ENCODE results near the gene GRK6. TPM values are rescaled to one million over a fixed set of nuclear protein-coding genes. Genes with fewer than 3 reads are reported as not detected.

GRK6 gene
- total RNA-seq, 2 donors from 2014 or later = 28.6 to 32.4 TPM

DNA sequence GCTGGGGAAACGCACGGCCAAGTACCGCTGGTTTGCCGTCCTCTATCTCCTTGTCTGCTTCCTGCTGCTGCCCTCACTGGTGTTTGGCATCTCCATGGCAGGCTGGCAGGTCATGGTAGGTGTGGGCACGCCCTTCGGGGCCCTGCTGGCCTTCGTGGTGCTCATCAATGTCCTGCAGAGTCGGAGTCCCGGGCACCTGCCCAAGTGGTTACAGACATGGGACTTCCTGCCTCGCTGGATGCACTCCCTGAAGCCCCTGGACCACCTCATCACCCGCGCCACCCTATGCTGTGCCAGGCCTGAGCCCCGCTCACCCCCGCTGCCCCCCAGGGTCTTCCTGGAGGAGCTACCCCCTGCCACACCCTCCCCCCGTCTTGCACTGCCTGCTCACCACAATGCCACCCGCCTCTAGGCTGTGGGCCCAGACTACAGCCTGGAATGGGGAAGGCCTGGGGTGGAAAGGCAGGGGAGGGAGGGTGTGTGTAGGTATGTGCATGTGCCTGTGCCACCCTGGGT, 28.5 kb upstream of the GRK6 start:
- TF ChIP-seq POLR2AphosphoS5 (IDR thresholded peaks at IDR 0.05) (no peak), POLR2A (IDR thresholded peaks at IDR 0.05) (no peak)
- TF ChIP-seq, protein P1, sequence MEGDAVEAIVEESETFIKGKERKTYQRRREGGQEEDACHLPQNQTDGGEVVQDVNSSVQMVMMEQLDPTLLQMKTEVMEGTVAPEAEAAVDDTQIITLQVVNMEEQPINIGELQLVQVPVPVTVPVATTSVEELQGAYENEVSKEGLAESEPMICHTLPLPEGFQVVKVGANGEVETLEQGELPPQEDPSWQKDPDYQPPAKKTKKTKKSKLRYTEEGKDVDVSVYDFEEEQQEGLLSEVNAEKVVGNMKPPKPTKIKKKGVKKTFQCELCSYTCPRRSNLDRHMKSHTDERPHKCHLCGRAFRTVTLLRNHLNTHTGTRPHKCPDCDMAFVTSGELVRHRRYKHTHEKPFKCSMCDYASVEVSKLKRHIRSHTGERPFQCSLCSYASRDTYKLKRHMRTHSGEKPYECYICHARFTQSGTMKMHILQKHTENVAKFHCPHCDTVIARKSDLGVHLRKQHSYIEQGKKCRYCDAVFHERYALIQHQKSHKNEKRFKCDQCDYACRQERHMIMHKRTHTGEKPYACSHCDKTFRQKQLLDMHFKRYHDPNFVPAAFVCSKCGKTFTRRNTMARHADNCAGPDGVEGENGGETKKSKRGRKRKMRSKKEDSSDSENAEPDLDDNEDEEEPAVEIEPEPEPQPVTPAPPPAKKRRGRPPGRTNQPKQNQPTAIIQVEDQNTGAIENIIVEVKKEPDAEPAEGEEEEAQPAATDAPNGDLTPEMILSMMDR (IDR thresholded peaks at IDR 0.05) = no peak
- Histone ChIP-seq H3K4me1 (replicated peaks) (peaks cover 6% of the 10 kb centered on the region), H3K9me3 (no peaks in the 10 kb centered on the region), H3K27ac (no peak overlapping the region), H3K4me3 (no peak overlapping the region), H3K27me3 (replicated peaks; ENCODE audit: insufficient read depth) (no peaks in the 10 kb centered on the region), H3K36me3 (no peaks in the 10 kb centered on the region)
- intact Hi-C loops (cut with DNase I) = no loop called here
- DNase-seq (ENCODE audit: low spot score) = no peak
- 92% methylated on average over 16 of the region's 16 CpGs for WGBS

DNA sequence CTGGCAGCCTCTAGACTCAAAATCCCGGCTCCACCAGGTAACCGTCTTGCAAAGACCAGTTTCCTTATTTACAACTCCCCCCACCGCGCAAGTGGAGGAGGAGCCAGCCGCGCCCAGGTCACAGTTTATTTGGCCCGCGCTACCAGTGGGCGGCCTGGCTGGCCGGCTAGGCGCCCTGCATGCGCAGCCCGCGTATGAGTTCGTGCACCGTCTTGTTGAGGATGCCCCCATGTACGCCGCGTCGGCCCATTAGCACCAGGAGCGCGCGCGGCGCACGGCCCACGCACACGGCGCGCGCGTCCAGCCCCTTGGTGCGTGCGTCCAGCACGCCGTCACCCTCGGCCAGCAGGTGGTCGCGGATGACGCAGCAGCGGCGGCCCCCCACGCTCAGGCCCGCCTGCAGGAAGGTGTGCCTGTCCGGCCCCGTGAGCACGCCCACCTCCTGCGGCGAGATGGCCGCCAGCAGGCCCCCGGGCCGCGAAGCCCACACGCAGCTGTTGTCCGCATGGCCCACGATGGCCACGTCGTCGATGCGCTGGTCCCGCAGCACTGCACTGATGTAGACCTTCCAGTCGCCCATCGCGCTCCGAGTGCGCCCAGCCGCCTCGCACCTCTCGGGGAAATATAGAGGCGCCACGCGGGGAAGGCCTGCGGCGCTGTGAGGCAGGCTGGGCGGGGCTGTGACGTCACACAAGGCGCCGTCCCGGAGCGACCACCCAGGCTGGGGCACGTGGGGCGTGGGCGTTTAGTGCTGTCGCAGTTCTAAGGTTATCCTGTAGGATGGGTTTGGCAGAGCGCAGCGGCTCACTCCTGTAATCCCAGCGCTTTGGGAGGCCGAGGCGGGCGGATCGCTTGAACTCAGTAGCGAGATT, 26.2 kb upstream of the GRK6 start, which contains the start of gene PFN3:
PFN3 (minus strand) TSS at position 665 of the 872 bp plus-strand sequence; CDS start at position 580, 85 bp downstream.
- H3K27me3 ChIP-seq (replicated peaks; ENCODE audit: insufficient read depth) = no peaks in the 10 kb centered on the region
- no peak within 1 kb of the TSS for H3K4me3 ChIP-seq
- no peak for TF ChIP-seq POLR2A (IDR thresholded peaks at IDR 0.05)
- no peak for TF ChIP-seq POLR2AphosphoS5 (IDR thresholded peaks at IDR 0.05)
- TF ChIP-seq, protein P1 (IDR thresholded peaks at IDR 0.05) = no peak
- WGBS = 18% methylated on average over 71 of the region's 92 CpGs
- peaks cover 21% of the 10 kb centered on the region for H3K4me1 ChIP-seq (replicated peaks)
- DNase-seq (ENCODE audit: low spot score) = no peak
- intact Hi-C loops (cut with DNase I) = no loop called here
- no peaks in the 10 kb centered on the region for H3K36me3 ChIP-seq
- H3K27ac ChIP-seq = no peak within 1 kb of the TSS
- H3K9me3 ChIP-seq = no peaks in the 10 kb centered on the region

DNA sequence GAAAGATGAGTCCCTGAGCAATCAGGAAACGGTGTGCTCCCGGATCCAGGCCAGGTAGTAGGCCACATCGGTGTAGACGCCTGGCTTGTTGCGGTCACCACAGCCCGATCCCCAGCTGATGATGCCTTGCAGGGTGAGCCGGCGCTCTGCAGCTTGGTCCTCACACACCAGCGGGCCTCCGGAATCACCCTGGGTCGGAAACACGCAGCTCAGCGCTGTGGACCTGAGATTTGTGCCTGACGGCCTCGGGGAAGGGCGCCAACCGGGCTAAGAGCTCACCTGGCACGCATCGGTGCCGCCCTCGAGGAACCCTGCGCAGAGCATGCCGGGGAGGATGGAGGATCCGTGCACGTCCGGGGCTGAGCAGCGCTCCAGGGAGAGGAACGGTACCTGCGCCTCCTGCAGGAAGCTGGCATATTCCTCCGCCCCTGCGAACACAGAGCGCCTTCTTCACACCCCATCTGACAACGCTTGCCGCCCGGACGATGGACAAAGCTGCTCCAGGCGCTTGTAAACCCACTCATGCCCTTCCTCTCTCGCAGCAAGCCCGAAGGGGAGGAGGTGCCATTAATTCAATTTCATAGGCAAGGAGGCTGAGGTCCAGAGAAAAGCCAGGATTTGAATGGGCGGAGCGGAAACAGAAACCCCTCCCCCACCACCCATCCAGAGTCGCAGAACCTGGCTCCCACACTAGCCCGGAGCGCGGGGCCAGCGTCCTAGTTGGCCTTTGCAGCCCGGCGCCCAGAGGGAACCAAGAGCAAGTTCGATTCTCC, 24.0 kb upstream of the GRK6 start:
- DNase-seq (ENCODE audit: low spot score) = peak; percentile 77
- no peaks in the 10 kb centered on the region for H3K27me3 ChIP-seq (replicated peaks; ENCODE audit: insufficient read depth)
- H3K4me3 ChIP-seq = peak overlapping the region in 1 of 2 donors; percentile 10
- no peaks in the 10 kb centered on the region for H3K36me3 ChIP-seq
- peak overlapping the region; percentile 4 to 7 for H3K27ac ChIP-seq
- intact Hi-C loops (cut with DNase I) = no loop called here
- no peaks in the 10 kb centered on the region for H3K9me3 ChIP-seq
- peaks cover 21% of the 10 kb centered on the region for H3K4me1 ChIP-seq (replicated peaks)
- 14% methylated on average over 37 of the region's 49 CpGs for WGBS
- TF ChIP-seq POLR2AphosphoS5 (IDR thresholded peaks at IDR 0.05) = peak; percentile 48
- no peak for TF ChIP-seq POLR2A (IDR thresholded peaks at IDR 0.05)
- TF ChIP-seq, protein P1 (IDR thresholded peaks at IDR 0.05) = peak in 3 of 4 experiments; percentile 39 to 68 (median 68)

DNA sequence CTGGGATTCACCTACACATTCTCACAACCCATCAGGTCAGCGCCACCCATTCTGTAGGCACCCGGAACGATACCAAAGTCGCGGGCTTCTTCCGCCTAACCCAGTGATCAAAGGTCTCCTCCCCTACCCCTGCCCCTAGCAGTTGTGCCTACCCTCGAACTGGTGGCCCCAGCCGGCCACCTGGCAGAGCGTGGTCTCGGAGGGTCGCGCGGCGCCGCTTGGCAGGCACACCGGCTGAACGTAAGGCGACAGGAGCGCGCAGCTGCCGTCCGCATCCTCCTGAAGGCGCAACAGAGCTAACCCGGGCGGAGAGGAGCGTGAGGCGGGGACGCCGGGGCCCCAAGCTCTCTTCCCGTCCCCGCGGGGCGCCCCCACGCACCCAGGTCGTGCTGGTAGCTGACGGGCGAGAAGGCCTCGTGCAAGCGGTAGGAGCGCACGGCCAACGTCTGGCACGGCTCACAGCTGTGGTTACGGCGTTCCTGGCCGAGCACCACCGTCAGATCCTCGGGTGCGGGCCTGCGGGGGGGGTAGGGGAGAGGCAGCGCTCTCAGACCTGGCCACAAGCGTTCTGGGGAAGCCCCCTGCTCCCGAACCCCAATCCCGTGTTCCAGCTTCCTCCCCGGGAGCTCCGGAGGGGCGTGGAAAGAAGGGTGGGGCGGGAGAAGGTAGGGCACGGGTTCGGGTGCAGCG, 23.2 kb upstream of the GRK6 start:
- Histone ChIP-seq H3K36me3 (no peaks in the 10 kb centered on the region), H3K27ac (peak overlapping the region; percentile 4 to 7), H3K4me3 (peak overlapping the region; percentile 34 to 45), H3K27me3 (replicated peaks; ENCODE audit: insufficient read depth) (no peaks in the 10 kb centered on the region), H3K4me1 (replicated peaks) (peaks cover 21% of the 10 kb centered on the region), H3K9me3 (no peaks in the 10 kb centered on the region)
- DNase-seq (ENCODE audit: low spot score) = no peak
- TF ChIP-seq POLR2AphosphoS5 (IDR thresholded peaks at IDR 0.05) (no peak), POLR2A (IDR thresholded peaks at IDR 0.05) (no peak)
- TF ChIP-seq, protein P1 (IDR thresholded peaks at IDR 0.05) = no peak
- intact Hi-C loops (cut with DNase I) = no loop called here
- 2% methylated on average over 61 of the region's 61 CpGs for WGBS

All from prostate gland (tissue), 2 donors.